Stimulated activated CD8-positive, alpha-beta memory T cell treated with anti-CD3 and anti-CD28 coated beads, Interleukin-15, amount 100 ng/mL, for 4 hours (primary cell): ENCODE results near the gene VDAC1.
"Not testable (repeated sequence)": the region's sequence is repeated elsewhere in the genome, so short reads cannot be mapped to it uniquely, and the experiment has no call there.

Experiments used
- DNase-seq, 2 donors: peaks; one replicate each; pipeline ENCODE4 v3.0.0-alpha.2; 2020; ENCODE audit warnings: low read depth in 2 of 2

VDAC1 gene

GRCh38 chr5:133995341-133995740 is 9.4 kb downstream of the VDAC1 start:
- DNase-seq, result no peak

- DNase-seq, result no peak
Measured at GRCh38 chr5:133994990-133995333, 9.8 kb downstream of the VDAC1 start.

GRCh38 chr5:133994297-133994989 is 10.3 kb downstream of the VDAC1 start:
- DNase-seq, result no peak

- no peak for DNase-seq
Measured at GRCh38 chr5:133993185-133993936, 11.4 kb downstream of the VDAC1 start.

GRCh38 chr5:133992429-133993155 is 12.2 kb downstream of the VDAC1 start:
- DNase-seq, result no peak

- DNase-seq, result no peak
Measured at GRCh38 chr5:133991171-133991910, 13.4 kb downstream of the VDAC1 start.

- DNase-seq, result no peak
Measured at GRCh38 chr5:133990396-133990795, 14.4 kb downstream of the VDAC1 start.

- DNase-seq, result no peak
Measured at GRCh38 chr5:133985540-133986180, 19.1 kb downstream of the VDAC1 start.

GRCh38 chr5:133983674-133984073 is 21.1 kb downstream of the VDAC1 start:
- DNase-seq, result no peak

- no peak for DNase-seq
Measured at GRCh38 chr5:133981714-133982113, 23.1 kb downstream of the VDAC1 start.

GRCh38 chr5:133980652-133981051 is 24.1 kb downstream of the VDAC1 start:
- DNase-seq, result no peak

- no peak for DNase-seq
Measured at GRCh38 chr5:133978943-133979342, 25.8 kb downstream of the VDAC1 start.

GRCh38 chr5:133977858-133978257 is 26.9 kb downstream of the VDAC1 start:
- no peak for DNase-seq

GRCh38 chr5:133977161-133977787 is 27.5 kb downstream of the VDAC1 start:
- no peak for DNase-seq

- not testable (repeated sequence) for DNase-seq
Measured at GRCh38 chr5:133975546-133975945, 29.2 kb downstream of the VDAC1 start.

- DNase-seq, result no peak
Measured at GRCh38 chr5:133974142-133974541, 30.6 kb downstream of the VDAC1 start.

- no peak for DNase-seq
Measured at GRCh38 chr5:133970325-133970909, 34.4 kb downstream of the VDAC1 start.

- DNase-seq, result no peak
Measured at GRCh38 chr5:133969654-133970324, 35.0 kb downstream of the VDAC1 start.

GRCh38 chr5:133968204-133968980 is 36.4 kb downstream of the VDAC1 start, which contains the start of gene C5orf15:
Gene C5orf15 (minus strand): TSS chr5:133968625. CDS start chr5:133968584, 41 bp downstream.
- peak; percentile 76 to 83 for DNase-seq
